Progenitor cell of endocrine pancreas (in vitro differentiated cells): ENCODE measurements around the gene CDH23. TPM values are rescaled to one million over a fixed set of nuclear protein-coding genes. Genes with fewer than 3 reads are reported as not detected.

Source experiments
- DNase-seq: peaks from one replicate; pipeline ENCODE4 v3.0.0; 2021; ENCODE audit warnings: low spot score; ENCODE audit not compliant: unreplicated experiment
- H3K27ac Mint-ChIP-seq: 2 replicates; pipeline ENCODE4 v1.8.0; 2021; ENCODE audit warnings: mild to moderate bottlenecking, moderate library complexity, mixed read lengths
- H3K27me3 Mint-ChIP-seq: 2 replicates; pipeline ENCODE4 v1.8.0; 2021; ENCODE audit warnings: mixed read lengths
- H3K36me3 Mint-ChIP-seq: 2 replicates; pipeline ENCODE4 v1.8.0; 2022; ENCODE audit warnings: mixed read lengths; ENCODE audit not compliant: insufficient read depth
- H3K4me1 Mint-ChIP-seq: 2 replicates; pipeline ENCODE4 v1.8.0; 2021; ENCODE audit warnings: low read depth, mixed read lengths
- H3K4me3 Mint-ChIP-seq: 2 replicates; pipeline ENCODE4 v1.8.0; 2021; ENCODE audit warnings: low read depth, mild to moderate bottlenecking, moderate library complexity, mixed read lengths
- H3K9me3 Mint-ChIP-seq: 2 replicates; pipeline ENCODE4 v1.8.0; 2021; ENCODE audit warnings: low read depth, mixed read lengths
- CTCF ChIP-seq: fragments of 200-600 bp; sonication (generic); IDR thresholded peaks from one replicate; pipeline ENCODE4 v1.5.0; 2021; ENCODE audit warnings: antibody characterized with exemption, mild to moderate bottlenecking; ENCODE audit not compliant: unreplicated experiment
- total RNA-seq: library from RNA; stranded (reverse); gene quantifications from 2 replicates; pipeline ENCODE4 v1.2.1, GENCODE V29; 2021

CDH23 gene
- total RNA-seq, 1 donor from 2014 or later = 0.43 TPM

GRCh38 chr10:71688256-71688655 lies 291.5 kb downstream of the CDH23 start:
- no peaks in the 10 kb centered on the region for H3K4me1 Mint-ChIP-seq
- H3K36me3 Mint-ChIP-seq = peaks cover 3% of the 10 kb centered on the region
- TF ChIP-seq CTCF = no peak
- no peak for DNase-seq
- peaks cover 27% of the 10 kb centered on the region for H3K27me3 Mint-ChIP-seq
- H3K9me3 Mint-ChIP-seq = peaks cover 4% of the 10 kb centered on the region
- H3K27ac Mint-ChIP-seq = peak overlapping the region; percentile 97
- no peak overlapping the region for H3K4me3 Mint-ChIP-seq

GRCh38 chr10:71690094-71690720 lies 293.5 kb downstream of the CDH23 start:
- Mint-ChIP-seq H3K9me3 (peaks cover 4% of the 10 kb centered on the region), H3K4me3 (no peak overlapping the region), H3K4me1 (no peaks in the 10 kb centered on the region), H3K36me3 (peaks cover 3% of the 10 kb centered on the region), H3K27me3 (peaks cover 27% of the 10 kb centered on the region), H3K27ac (no peak overlapping the region)
- no peak for DNase-seq
- TF ChIP-seq CTCF = no peak

GRCh38 chr10:71691405-71691804 lies 294.7 kb downstream of the CDH23 start:
- DNase-seq = no peak
- Mint-ChIP-seq H3K27ac (no peak overlapping the region), H3K36me3 (peaks cover 3% of the 10 kb centered on the region), H3K27me3 (peaks cover 19% of the 10 kb centered on the region), H3K4me3 (no peak overlapping the region), H3K9me3 (peaks cover 4% of the 10 kb centered on the region), H3K4me1 (no peaks in the 10 kb centered on the region)
- no peak for TF ChIP-seq CTCF

- no peak for TF ChIP-seq CTCF
- Mint-ChIP-seq H3K4me1 (no peaks in the 10 kb centered on the region), H3K36me3 (peaks cover 3% of the 10 kb centered on the region), H3K4me3 (no peak overlapping the region), H3K27ac (no peak overlapping the region), H3K27me3 (peaks cover 13% of the 10 kb centered on the region), H3K9me3 (peaks cover 4% of the 10 kb centered on the region)
- no peak for DNase-seq
Observed at GRCh38 chr10:71692598-71693306, 296.0 kb downstream of the CDH23 start.

DNA sequence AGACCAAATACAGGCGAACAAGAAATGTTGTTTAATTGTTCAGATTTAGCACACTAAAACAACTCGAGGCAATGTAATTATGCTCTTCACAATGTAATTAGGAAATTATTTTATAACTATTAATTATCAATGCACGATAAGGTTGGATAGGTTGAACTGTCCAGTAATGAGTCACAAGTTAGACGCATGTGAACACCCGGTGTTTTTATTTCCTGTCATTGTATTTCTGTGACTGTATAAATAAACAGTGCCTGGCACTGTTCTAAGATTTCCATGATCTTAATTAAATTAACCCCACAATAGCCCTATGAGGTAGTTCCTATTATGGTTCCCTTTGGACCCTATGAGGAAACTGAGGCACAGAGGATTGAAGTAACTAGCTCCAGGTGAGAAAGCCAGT lies 296.7 kb downstream of the CDH23 start:
- H3K27ac Mint-ChIP-seq = peak overlapping the region; percentile 76
- no peaks in the 10 kb centered on the region for H3K4me1 Mint-ChIP-seq
- H3K27me3 Mint-ChIP-seq = peaks cover 10% of the 10 kb centered on the region
- TF ChIP-seq CTCF = no peak
- H3K36me3 Mint-ChIP-seq = no peaks in the 10 kb centered on the region
- no peaks in the 10 kb centered on the region for H3K9me3 Mint-ChIP-seq
- no peak for DNase-seq
- no peak overlapping the region for H3K4me3 Mint-ChIP-seq
